Stimulated activated CD8-positive, alpha-beta memory T cell treated with anti-CD3 and anti-CD28 coated beads, Interleukin-4, amount 100 ng/mL, for 48 hours (primary cell): ENCODE data around the gene GRAP2.
A peak's percentile ranks its signal among the peaks of the same experiment; 100 is the strongest.
"Not testable (repeated sequence)": the region's sequence is repeated elsewhere in the genome, so short reads cannot be mapped to it uniquely, and the experiment has no call there.

Experiments used
- DNase-seq: peaks from one replicate; pipeline ENCODE4 v3.0.0-alpha.2; 2020

Gene GRAP2

GRCh38 chr22:39900306-39901227 is at the start of gene GRAP2:
GRAP2 (plus strand) TSS chr22:39901084; CDS start chr22:39947107, 46,023 bp downstream.
- DNase-seq: peak; percentile 66

GRCh38 chr22:39851606-39852315 is 49.1 kb upstream of the GRAP2 start:
- no peak for DNase-seq

- no peak for DNase-seq
Observed at GRCh38 chr22:39852799-39853198, 48.1 kb upstream of the GRAP2 start.

- DNase-seq: no peak
Observed at GRCh38 chr22:39856588-39856987, 44.3 kb upstream of the GRAP2 start.

GRCh38 chr22:39859903-39860588 is 40.8 kb upstream of the GRAP2 start:
- no peak for DNase-seq

GRCh38 chr22:39868741-39869140 is 32.1 kb upstream of the GRAP2 start:
- no peak for DNase-seq

- not testable (repeated sequence) for DNase-seq
Observed at GRCh38 chr22:39869797-39870196, 31.1 kb upstream of the GRAP2 start.

GRCh38 chr22:39871008-39871798 is 29.7 kb upstream of the GRAP2 start:
- DNase-seq: no peak

- DNase-seq: no peak
Observed at GRCh38 chr22:39872548-39872947, 28.3 kb upstream of the GRAP2 start.

GRCh38 chr22:39873965-39874364 is 26.9 kb upstream of the GRAP2 start:
- no peak for DNase-seq

GRCh38 chr22:39875176-39875885 is 25.6 kb upstream of the GRAP2 start:
- DNase-seq: not testable (repeated sequence)

GRCh38 chr22:39877079-39877845 is 23.6 kb upstream of the GRAP2 start:
- DNase-seq: no peak

- DNase-seq: no peak
Observed at GRCh38 chr22:39880722-39881121, 20.2 kb upstream of the GRAP2 start.

- no peak for DNase-seq
Observed at GRCh38 chr22:39883057-39883456, 17.8 kb upstream of the GRAP2 start.

GRCh38 chr22:39889924-39890323 is 11.0 kb upstream of the GRAP2 start:
- not testable (repeated sequence) for DNase-seq

- no peak for DNase-seq
Observed at GRCh38 chr22:39893526-39893925, 7.4 kb upstream of the GRAP2 start, which contains the start of gene ENTHD1. ENTHD1 (minus strand) TSS chr22:39893760; CDS start chr22:39887748, 6,012 bp downstream.

- DNase-seq: no peak
Observed at GRCh38 chr22:39894554-39895092, 6.3 kb upstream of the GRAP2 start.

GRCh38 chr22:39895682-39896081 is 5.2 kb upstream of the GRAP2 start:
- no peak for DNase-seq

GRCh38 chr22:39896313-39896996 is 4.4 kb upstream of the GRAP2 start:
- DNase-seq: no peak

- DNase-seq: no peak
Observed at GRCh38 chr22:39897841-39898240, 3.0 kb upstream of the GRAP2 start.
